ENCODE data around the gene FNDC11. TPM values are rescaled to one million over a fixed set of nuclear protein-coding genes. Genes with fewer than 3 reads are reported as not detected.
"Not testable (repeated sequence)": the region's sequence is repeated elsewhere in the genome, so short reads cannot be mapped to it uniquely, and the experiment has no call there.

The FNDC11 gene, protein sequence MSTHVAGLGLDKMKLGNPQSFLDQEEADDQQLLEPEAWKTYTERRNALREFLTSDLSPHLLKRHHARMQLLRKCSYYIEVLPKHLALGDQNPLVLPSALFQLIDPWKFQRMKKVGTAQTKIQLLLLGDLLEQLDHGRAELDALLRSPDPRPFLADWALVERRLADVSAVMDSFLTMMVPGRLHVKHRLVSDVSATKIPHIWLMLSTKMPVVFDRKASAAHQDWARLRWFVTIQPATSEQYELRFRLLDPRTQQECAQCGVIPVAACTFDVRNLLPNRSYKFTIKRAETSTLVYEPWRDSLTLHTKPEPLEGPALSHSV
- polyA plus RNA-seq (2013, experiment 1 of 2): 1.2 TPM
- 1.7 TPM for polyA plus RNA-seq (2013, experiment 2 of 2)

DNA sequence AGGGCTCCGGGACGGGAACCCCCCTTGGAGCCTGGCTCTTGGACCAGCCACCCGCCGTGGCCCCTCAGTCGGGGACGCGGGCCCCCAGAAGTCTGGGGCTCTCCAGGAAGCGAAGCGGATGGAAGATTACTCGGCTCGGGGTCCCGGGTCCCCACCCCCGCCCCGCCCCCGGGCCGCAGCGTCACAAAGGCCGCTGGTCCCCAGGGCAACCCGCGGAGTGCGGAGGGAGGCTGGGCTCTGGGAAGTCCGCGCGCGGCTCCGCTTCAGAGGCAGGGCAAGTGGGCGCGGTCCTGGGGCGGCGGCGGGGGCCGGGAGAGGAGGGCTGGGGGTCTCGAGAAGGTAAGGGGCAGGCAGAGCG, at the start of gene FNDC11:
TSS of gene FNDC11 (plus strand) at position 227 of the 358 bp plus-strand sequence. CDS start 1,505 bp downstream, outside the sequence.
- H3K27ac ChIP-seq (ENCODE audit: low read depth, low read length): peak within 1 kb of the TSS; percentile 68; the same call in 1 of the 2 replicates
- 2% methylated on average over 34 of the region's 34 CpGs for WGBS
- peaks cover 3% of the 10 kb centered on the region; the same call in 1 of the 2 replicates for H3K27me3 ChIP-seq (ENCODE audit: insufficient read depth, low read length)
- no peaks in the 10 kb centered on the region for H3K36me3 ChIP-seq (ENCODE audit: insufficient read depth, low read length)
- peak within 1 kb of the TSS; percentile 36 for H3K9ac ChIP-seq (ENCODE audit: low read depth, low read length)
- peak within 1 kb of the TSS; percentile 87 for H3K4me3 ChIP-seq (ENCODE audit: low read length)
- no peaks in the 10 kb centered on the region for H3K9me3 ChIP-seq (ENCODE audit: insufficient read depth, low read depth, low read length)
- peaks cover 16% of the 10 kb centered on the region for H3K4me1 ChIP-seq (ENCODE audit: insufficient read depth, low read length)

DNA sequence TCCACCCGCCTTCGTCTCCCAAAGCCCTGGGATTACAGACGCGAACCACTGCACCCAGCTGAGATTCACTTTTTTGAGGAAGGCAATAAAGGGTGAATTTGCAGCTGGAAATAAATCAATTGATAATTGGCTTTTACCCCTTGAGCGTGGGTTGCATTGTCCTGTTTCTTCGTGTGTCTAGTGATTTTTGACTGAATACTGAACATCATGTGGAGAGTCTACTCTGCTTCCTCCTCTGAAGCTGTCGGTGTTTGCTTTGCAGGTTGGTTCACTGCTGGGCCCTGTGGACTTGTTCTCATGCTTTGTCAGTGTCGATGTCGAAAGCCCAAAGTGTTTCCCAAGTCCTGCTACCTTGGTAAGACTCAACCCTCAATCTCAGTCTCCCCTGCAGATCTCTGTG, 49.3 kb upstream of the FNDC11 start:
- WGBS: 95% methylated on average over 9 of the region's 9 CpGs
- no peak overlapping the region for H3K4me3 ChIP-seq (ENCODE audit: low read length)
- peaks cover 20% of the 10 kb centered on the region for H3K27me3 ChIP-seq (ENCODE audit: insufficient read depth, low read length)
- H3K36me3 ChIP-seq (ENCODE audit: insufficient read depth, low read length): no peaks in the 10 kb centered on the region
- no peaks in the 10 kb centered on the region; the same call in 1 of the 2 replicates for H3K4me1 ChIP-seq (ENCODE audit: insufficient read depth, low read length)
- no peaks in the 10 kb centered on the region for H3K9me3 ChIP-seq (ENCODE audit: insufficient read depth, low read depth, low read length)
- no peak overlapping the region for H3K27ac ChIP-seq (ENCODE audit: low read depth, low read length)
- no peak overlapping the region for H3K9ac ChIP-seq (ENCODE audit: low read depth, low read length)

DNA sequence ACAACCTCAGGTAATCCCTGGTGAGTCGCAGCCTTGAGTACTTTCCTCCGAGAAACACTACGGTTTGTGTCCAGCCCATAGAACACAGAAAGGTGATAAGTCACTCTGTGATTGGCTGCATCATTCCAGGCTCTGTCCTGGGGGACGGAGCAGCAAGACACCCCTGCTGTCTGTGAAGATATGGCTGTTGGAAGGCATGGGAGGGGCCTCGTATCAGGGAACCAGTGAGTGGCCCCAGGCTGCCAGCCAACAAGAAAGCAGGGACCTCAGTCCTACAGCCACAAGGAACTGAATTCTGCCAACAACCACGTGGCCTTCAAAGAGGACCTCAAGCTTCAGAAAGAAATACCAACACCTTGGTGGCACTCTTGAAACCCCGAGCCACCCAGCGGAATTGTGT, 48.7 kb upstream of the FNDC11 start:
- H3K9ac ChIP-seq (ENCODE audit: low read depth, low read length): no peak overlapping the region
- H3K4me1 ChIP-seq (ENCODE audit: insufficient read depth, low read length): no peaks in the 10 kb centered on the region; the same call in 1 of the 2 replicates
- no peak overlapping the region for H3K4me3 ChIP-seq (ENCODE audit: low read length)
- no peak overlapping the region for H3K27ac ChIP-seq (ENCODE audit: low read depth, low read length)
- WGBS: 86% methylated on average over 8 of the region's 8 CpGs
- H3K9me3 ChIP-seq (ENCODE audit: insufficient read depth, low read depth, low read length): no peaks in the 10 kb centered on the region
- H3K36me3 ChIP-seq (ENCODE audit: insufficient read depth, low read length): no peaks in the 10 kb centered on the region
- peaks cover 14% of the 10 kb centered on the region for H3K27me3 ChIP-seq (ENCODE audit: insufficient read depth, low read length)

DNA sequence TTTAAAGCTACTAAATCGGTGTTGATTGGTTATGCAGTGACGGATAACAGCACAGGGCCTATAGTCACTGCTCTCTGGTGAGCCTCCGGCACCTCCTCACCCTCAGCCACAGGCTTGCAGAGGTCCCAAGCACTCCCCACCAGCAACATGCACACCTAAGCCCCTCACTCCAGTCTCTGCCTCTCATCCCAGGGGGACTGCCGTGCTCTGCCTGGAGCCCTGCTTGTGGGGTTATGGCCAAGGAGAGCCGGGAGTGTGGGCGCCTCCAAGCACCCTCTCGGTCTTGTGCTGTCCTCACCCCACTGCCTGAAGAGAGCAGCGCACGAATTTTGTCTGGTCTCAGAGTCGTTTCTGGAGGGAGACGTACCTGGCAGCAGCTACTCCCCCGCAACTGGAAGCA, 48.2 kb upstream of the FNDC11 start:
- peaks cover 9% of the 10 kb centered on the region for H3K27me3 ChIP-seq (ENCODE audit: insufficient read depth, low read length)
- WGBS: 89% methylated on average over 12 of the region's 12 CpGs
- no peak overlapping the region for H3K9ac ChIP-seq (ENCODE audit: low read depth, low read length)
- no peak overlapping the region for H3K27ac ChIP-seq (ENCODE audit: low read depth, low read length)
- no peaks in the 10 kb centered on the region for H3K9me3 ChIP-seq (ENCODE audit: insufficient read depth, low read depth, low read length)
- no peaks in the 10 kb centered on the region for H3K36me3 ChIP-seq (ENCODE audit: insufficient read depth, low read length)
- no peak overlapping the region for H3K4me3 ChIP-seq (ENCODE audit: low read length)
- no peaks in the 10 kb centered on the region; the same call in 1 of the 2 replicates for H3K4me1 ChIP-seq (ENCODE audit: insufficient read depth, low read length)

DNA sequence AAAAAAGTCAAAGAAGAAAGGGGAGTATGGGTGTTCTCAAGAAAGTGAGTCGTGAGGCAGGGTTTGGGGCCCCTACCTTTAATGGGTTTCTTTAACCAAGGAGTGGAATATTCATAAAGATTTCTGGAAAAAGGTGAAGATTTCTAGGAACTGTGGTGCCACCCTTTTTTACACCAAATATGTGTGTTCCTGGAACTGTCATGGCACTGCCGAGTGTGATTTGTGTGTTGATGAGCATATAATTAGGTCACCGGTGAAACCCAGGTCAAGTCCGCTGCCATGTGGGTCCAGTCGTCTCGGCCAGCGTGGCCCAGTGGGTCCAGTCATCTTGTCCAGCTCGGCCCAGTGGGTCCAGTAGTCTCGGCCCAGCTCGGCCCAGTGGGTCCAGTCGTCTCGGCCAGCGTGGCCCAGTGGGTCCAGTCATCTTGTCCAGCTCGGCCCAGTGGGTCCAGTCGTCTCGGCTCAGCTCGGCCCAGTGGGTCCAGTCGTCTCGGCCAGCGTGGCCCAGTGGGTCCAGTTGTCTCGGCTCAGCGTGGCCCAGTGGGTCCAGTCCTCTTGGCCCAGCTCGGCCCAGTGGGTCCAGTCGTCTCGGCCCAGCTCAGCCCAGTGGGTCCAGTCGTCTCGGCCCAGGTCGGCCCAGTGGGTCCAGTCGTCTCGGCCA, 46.7 kb upstream of the FNDC11 start:
- H3K36me3 ChIP-seq (ENCODE audit: insufficient read depth, low read length): no peaks in the 10 kb centered on the region
- H3K9me3 ChIP-seq (ENCODE audit: insufficient read depth, low read depth, low read length): no peaks in the 10 kb centered on the region
- peaks cover 4% of the 10 kb centered on the region; the same call in 1 of the 2 replicates for H3K27me3 ChIP-seq (ENCODE audit: insufficient read depth, low read length)
- no peak overlapping the region for H3K9ac ChIP-seq (ENCODE audit: low read depth, low read length)
- WGBS: 91% methylated on average over 30 of the region's 30 CpGs
- H3K4me3 ChIP-seq (ENCODE audit: low read length): no peak overlapping the region
- no peak overlapping the region for H3K27ac ChIP-seq (ENCODE audit: low read depth, low read length)
- H3K4me1 ChIP-seq (ENCODE audit: insufficient read depth, low read length): no peaks in the 10 kb centered on the region; the same call in 1 of the 2 replicates

DNA sequence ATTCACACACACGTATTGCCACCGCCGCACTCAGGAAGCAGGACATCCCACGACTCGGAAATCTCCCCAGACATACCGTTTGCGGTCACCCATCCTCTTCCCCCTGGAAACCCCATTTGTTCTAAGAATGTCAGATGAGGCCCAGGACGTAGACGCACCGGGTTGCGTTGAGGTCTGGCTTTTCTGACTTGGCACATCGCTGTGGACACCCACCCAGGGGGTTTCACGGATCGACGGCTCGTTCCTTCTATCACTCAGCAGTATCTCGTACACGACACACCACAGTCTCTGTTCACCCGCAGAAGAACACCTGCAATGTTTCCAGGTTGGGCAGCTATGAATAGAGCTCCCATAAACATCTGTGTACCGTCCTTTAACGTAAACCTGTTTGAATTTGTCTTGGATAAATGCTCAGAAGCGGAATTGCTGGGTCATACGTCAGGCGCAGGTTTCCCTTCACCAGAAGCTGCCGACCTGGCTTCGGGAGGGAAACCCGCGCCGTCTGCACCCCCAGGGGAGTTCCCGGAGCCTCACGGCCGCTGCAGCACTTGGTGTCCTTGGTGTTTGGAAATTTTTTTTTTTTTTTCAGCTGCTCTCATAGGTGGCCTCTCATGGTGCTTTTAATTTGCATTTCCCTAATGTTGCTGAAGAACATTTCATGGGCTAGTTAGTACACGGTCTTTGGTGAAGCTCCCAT, 45.7 kb upstream of the FNDC11 start:
- no peak overlapping the region for H3K27ac ChIP-seq (ENCODE audit: low read depth, low read length)
- no peak overlapping the region for H3K9ac ChIP-seq (ENCODE audit: low read depth, low read length)
- WGBS: 94% methylated on average over 32 of the region's 33 CpGs
- H3K36me3 ChIP-seq (ENCODE audit: insufficient read depth, low read length): no peaks in the 10 kb centered on the region
- peaks cover 4% of the 10 kb centered on the region; the same call in 1 of the 2 replicates for H3K27me3 ChIP-seq (ENCODE audit: insufficient read depth, low read length)
- H3K4me1 ChIP-seq (ENCODE audit: insufficient read depth, low read length): no peaks in the 10 kb centered on the region
- no peak overlapping the region for H3K4me3 ChIP-seq (ENCODE audit: low read length)
- no peaks in the 10 kb centered on the region for H3K9me3 ChIP-seq (ENCODE audit: insufficient read depth, low read depth, low read length)

DNA sequence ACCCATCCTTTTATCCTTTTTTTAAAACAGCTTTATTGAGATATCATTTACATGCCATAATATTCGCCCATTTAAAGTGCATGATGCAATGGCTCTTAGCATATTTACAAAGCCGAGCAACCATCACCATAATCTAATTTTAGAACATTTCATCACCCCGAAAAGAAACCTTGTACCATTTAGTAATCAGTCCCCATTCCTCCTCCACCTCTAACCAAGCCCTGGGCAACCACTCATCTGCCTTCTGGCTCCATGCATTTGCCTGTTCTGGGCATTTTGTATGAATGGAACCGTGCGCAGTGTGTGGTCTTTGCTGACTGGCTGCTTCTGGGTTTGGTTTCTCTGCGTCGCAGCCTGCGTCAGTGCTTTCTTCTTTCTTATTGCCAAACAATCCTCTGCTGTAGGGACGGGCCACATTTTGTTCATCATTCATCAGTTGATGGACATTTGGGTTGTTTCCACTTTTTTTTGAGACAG, 44.8 kb upstream of the FNDC11 start:
- Histone ChIP-seq H3K9me3 (ENCODE audit: insufficient read depth, low read depth, low read length) (no peaks in the 10 kb centered on the region), H3K4me1 (ENCODE audit: insufficient read depth, low read length) (no peaks in the 10 kb centered on the region), H3K9ac (ENCODE audit: low read depth, low read length) (no peak overlapping the region), H3K27ac (ENCODE audit: low read depth, low read length) (no peak overlapping the region), H3K36me3 (ENCODE audit: insufficient read depth, low read length) (no peaks in the 10 kb centered on the region), H3K4me3 (ENCODE audit: low read length) (no peak overlapping the region), H3K27me3 (ENCODE audit: insufficient read depth, low read length) (no peaks in the 10 kb centered on the region)
- WGBS: 92% methylated on average over 9 of the region's 9 CpGs

DNA sequence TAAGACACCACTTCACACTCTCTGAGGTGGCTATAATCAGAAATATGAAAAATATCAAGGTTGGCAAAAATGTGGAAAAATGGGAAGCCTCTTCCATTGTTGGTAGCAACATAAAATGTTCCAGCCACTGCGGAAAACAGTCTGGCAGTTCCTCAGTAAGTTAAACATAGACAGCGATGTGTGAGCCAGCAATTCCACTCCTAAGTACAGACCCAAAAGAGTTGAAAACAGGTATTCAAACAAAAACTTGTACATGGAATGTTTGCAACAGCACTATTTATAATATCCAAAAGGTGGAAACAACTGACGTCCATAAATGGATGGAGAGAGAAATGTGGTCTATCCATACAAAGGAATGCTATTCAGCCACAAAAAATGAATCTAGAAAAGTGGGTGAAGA, 40.8 kb upstream of the FNDC11 start:
- H3K27ac ChIP-seq (ENCODE audit: low read depth, low read length): no peak overlapping the region
- H3K4me1 ChIP-seq (ENCODE audit: insufficient read depth, low read length): 0 out of 2 replicates have a peak, but pooled peaks cover 2% of the 10 kb centered on the region
- no peaks in the 10 kb centered on the region for H3K27me3 ChIP-seq (ENCODE audit: insufficient read depth, low read length)
- H3K9me3 ChIP-seq (ENCODE audit: insufficient read depth, low read depth, low read length): no peaks in the 10 kb centered on the region
- H3K9ac ChIP-seq (ENCODE audit: low read depth, low read length): no peak overlapping the region
- 88% methylated on average over 3 of the region's 3 CpGs for WGBS
- H3K36me3 ChIP-seq (ENCODE audit: insufficient read depth, low read length): no peaks in the 10 kb centered on the region
- H3K4me3 ChIP-seq (ENCODE audit: low read length): no peak overlapping the region

DNA sequence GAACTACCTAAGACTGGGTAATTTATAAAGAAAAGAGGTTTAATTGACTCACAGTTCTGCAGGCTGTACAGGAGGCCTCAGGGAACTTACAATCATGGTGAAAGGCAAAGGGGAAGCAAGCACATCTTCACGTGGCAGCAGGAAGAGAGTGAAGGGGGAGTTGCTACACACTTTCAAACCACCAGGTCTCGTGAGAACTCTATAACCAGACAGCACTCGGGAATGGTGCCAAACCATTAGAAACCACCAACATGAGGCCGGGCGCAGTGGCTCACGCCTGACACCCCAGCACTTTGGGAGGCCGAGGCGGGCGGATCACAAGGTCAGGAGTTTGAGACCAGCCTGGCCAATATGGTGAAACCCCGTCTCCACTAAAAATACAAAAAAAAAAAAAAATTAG, 39.4 kb upstream of the FNDC11 start:
- H3K4me3 ChIP-seq (ENCODE audit: low read length); H3K9me3 ChIP-seq (ENCODE audit: insufficient read depth, low read depth, low read length); H3K36me3 ChIP-seq (ENCODE audit: insufficient read depth, low read length); H3K9ac ChIP-seq (ENCODE audit: low read depth, low read length); H3K4me1 ChIP-seq (ENCODE audit: insufficient read depth, low read length); H3K27ac ChIP-seq (ENCODE audit: low read depth, low read length): not testable (repeated sequence)
- 84% methylated on average over 10 of the region's 10 CpGs for WGBS
- peaks cover 10% of the 10 kb centered on the region for H3K27me3 ChIP-seq (ENCODE audit: insufficient read depth, low read length)

DNA sequence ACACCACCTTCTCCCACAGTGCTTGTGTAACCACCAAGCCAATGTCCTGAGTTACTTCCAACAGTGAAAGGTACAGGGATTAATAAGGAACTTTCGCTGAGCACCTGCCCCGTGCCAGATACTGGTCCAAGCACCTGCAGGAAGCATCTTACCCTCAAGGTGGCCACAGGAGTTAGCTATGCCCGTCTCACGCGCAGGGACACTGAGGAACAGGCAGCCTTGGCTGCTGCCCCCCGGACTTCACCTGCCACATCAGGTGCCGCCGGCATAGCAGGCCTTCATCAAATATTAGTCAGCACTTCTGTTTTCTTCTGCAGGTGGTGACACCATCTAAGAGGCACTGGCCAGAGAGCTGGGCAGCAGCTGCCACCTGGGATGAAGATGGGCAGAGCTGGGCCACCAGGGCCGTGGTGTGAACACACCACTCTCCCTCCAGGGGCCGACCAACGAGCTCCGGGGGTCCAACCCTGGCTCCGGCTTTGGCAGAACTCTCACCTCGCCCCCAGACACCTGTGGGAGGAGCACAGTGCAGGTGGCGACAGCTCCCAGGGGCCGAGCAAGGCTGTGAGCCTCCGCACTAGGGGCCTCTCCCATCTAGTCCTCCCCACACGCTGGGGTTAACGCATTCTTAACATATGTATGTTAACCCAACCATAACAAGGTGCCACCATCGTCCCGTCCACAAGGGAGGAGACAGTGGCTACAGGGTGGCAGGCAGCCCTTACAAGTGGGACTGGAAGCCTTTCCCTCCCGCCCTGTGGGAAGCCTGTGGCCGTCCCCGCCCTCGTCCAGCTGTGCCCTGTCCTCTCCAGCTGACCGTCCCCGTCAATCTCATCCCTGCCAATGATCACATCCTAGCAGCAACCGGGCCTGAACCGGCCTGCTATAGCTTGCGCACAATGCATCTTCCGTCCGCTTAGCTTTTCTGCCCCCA, 36.3 kb upstream of the FNDC11 start:
- H3K36me3 ChIP-seq (ENCODE audit: insufficient read depth, low read length): peaks cover 8% of the 10 kb centered on the region
- H3K9ac ChIP-seq (ENCODE audit: low read depth, low read length): no peak overlapping the region
- peaks cover 14% of the 10 kb centered on the region for H3K27me3 ChIP-seq (ENCODE audit: insufficient read depth, low read length)
- H3K4me1 ChIP-seq (ENCODE audit: insufficient read depth, low read length): 0 out of 2 replicates have a peak, but pooled peaks cover 9% of the 10 kb centered on the region
- no peaks in the 10 kb centered on the region for H3K9me3 ChIP-seq (ENCODE audit: insufficient read depth, low read depth, low read length)
- H3K27ac ChIP-seq (ENCODE audit: low read depth, low read length): no peak overlapping the region
- H3K4me3 ChIP-seq (ENCODE audit: low read length): no peak overlapping the region
- 89% methylated on average over 32 of the region's 32 CpGs for WGBS
